HCT116 (cell line): ENCODE measurements around the gene COPS2. TPM values are rescaled to one million over a fixed set of nuclear protein-coding genes. Genes with fewer than 3 reads are reported as not detected.

Experiments used
- ATAC-seq: fragments of 200-7000 bp; cut with Tn5 transposase; 2 replicates; pipeline ENCODE4 v1.9.1; 2020; ENCODE audit warnings: mild to moderate bottlenecking, moderate library complexity
- BruUV-seq: library from RNA; stranded (reverse); fragments of 400-500 nt; replicated peaks from 2 replicates; lab custom pipeline; 2021; lab: Mats Ljungman, UMichigan
- CTCF ChIA-PET: fragments of 300-600 bp; sonication (Branson Sonifier 250); formaldehyde crosslinking; loops from one replicate; lab custom pipeline; 2021; ENCODE audit warnings: antibody characterized with exemption; lab: Charles Lee
- POLR2A ChIA-PET: fragments of 300-600, 350-600 bp; sonication (Branson Sonifier 250); formaldehyde crosslinking; loops from one replicate; lab custom pipeline; 2021; ENCODE audit warnings: antibody characterized with exemption; lab: Charles Lee
- RAD21 ChIA-PET, 2 experiments: fragments of 300-600 bp; sonication (Branson Sonifier 250); formaldehyde crosslinking; loops; one replicate each; lab custom pipeline; 2023; ENCODE audit warnings: low total read pairs in 2 of 2; ENCODE audit not compliant: uncharacterized antibody in 2 of 2, unreplicated experiment in 2 of 2, low non-redundant PET in 1 of 2; lab: Charles Lee
- DNase-seq: peaks from one replicate; pipeline ENCODE4 v3.0.0-alpha.2; 2010; ENCODE audit warnings: low read depth, low spot score
- H2AFZ ChIP-seq: fragments of 200-600 bp; shearing (Covaris generic), sonication (generic); 2 replicates; pipeline ENCODE4 v1.6.1; 2017; ENCODE audit warnings: low read depth, mixed run types, mixed read lengths, antibody characterized with exemption, low read length; ENCODE audit not compliant: poor library complexity, severe bottlenecking
- H3K27ac ChIP-seq: 2 replicates; pipeline ENCODE4 v1.5.1; 2012; ENCODE audit warnings: low read depth, low read length
- H3K27me3 ChIP-seq: fragments of 200-600 bp; sonication (generic); 2 replicates; pipeline ENCODE4 v1.6.1; 2016; ENCODE audit warnings: mixed run types, low read length, mixed read lengths; ENCODE audit not compliant: insufficient read depth
- H3K36me3 ChIP-seq, 2 experiments: fragments of 200-500 bp in 1 of 2; fragments of 200-600 bp in 1 of 2; sonication (Bioruptor generic) in 1 of 2; sonication (generic) in 1 of 2; 2 replicates each; pipeline versions ENCODE4 v1.5.1 to v1.6.1; 2014 to 2016; ENCODE audit warnings: low read length in 2 of 2, inconsistent platforms in 1 of 2, mixed read lengths in 1 of 2, mixed run types in 1 of 2; ENCODE audit not compliant: insufficient read depth in 2 of 2, control insufficient read depth in 1 of 2
- H3K4me1 ChIP-seq, 2 experiments: fragments of 200-600 bp in 1 of 2; sonication (generic) in 1 of 2; 2 replicates each; pipeline versions ENCODE4 v1.5.1 to v1.6.1; 2012 to 2017; ENCODE audit warnings: low read length in 2 of 2, inconsistent platforms in 1 of 2, mild to moderate bottlenecking in 1 of 2, mixed read lengths in 1 of 2, mixed run types in 1 of 2, moderate library complexity in 1 of 2; ENCODE audit not compliant: insufficient read depth in 2 of 2, control insufficient read depth in 1 of 2
- H3K4me2 ChIP-seq: fragments of 200-600 bp; sonication (generic); 2 replicates; pipeline ENCODE4 v1.6.1; 2017; ENCODE audit warnings: mixed run types, low read length, mixed read lengths
- H3K4me3 ChIP-seq, 2 experiments: fragments of 200-600 bp in 1 of 2; sonication (generic) in 1 of 2; replicated peaks in 1 of 2; 2 replicates each; pipeline ENCODE4 v1.5.1; 2011 to 2016; ENCODE audit warnings: low read length in 2 of 2, control low read depth in 1 of 2, low read depth in 1 of 2, mild to moderate bottlenecking in 1 of 2, mixed read lengths in 1 of 2, mixed run types in 1 of 2
- H3K79me2 ChIP-seq: fragments of 200-600 bp; sonication (generic); 2 replicates; pipeline ENCODE4 v1.6.1; 2017; ENCODE audit warnings: mild to moderate bottlenecking, mixed run types, low read length, moderate library complexity, mixed read lengths; ENCODE audit not compliant: insufficient read depth
- H3K9ac ChIP-seq: fragments of 200-600 bp; sonication (generic); 2 replicates; pipeline ENCODE4 v1.6.1; 2016; ENCODE audit warnings: low read length, mixed read lengths
- H3K9me2 ChIP-seq: fragments of 200-600 bp; sonication (generic), shearing (Covaris generic); 2 replicates; pipeline ENCODE4 v1.6.1; 2017; ENCODE audit warnings: mixed run types, mild to moderate bottlenecking, moderate library complexity; ENCODE audit not compliant: insufficient read depth
- H3K9me3 ChIP-seq, 2 experiments: fragments of 200-500 bp in 1 of 2; fragments of 200-600 bp in 1 of 2; sonication (Bioruptor generic) in 1 of 2; sonication (generic) in 1 of 2; 2 replicates each; pipeline ENCODE4 v1.6.1; 2014 to 2017; ENCODE audit warnings: low read length in 2 of 2, mixed read lengths in 2 of 2, inconsistent platforms in 1 of 2, low read depth in 1 of 2, mild to moderate bottlenecking in 1 of 2, mixed run types in 1 of 2, moderate library complexity in 1 of 2; ENCODE audit not compliant: control insufficient read depth in 1 of 2, insufficient read depth in 1 of 2
- H4K20me1 ChIP-seq: fragments of 200-600 bp; sonication (generic), shearing (Covaris generic); 2 replicates; pipeline ENCODE4 v1.6.1; 2017; ENCODE audit warnings: mixed run types, mild to moderate bottlenecking, moderate library complexity; ENCODE audit not compliant: insufficient read depth
- ELF1 ChIP-seq: IDR thresholded peaks from 2 replicates; pipeline ENCODE4 v1.6.1; 2012; ENCODE audit warnings: low read depth, borderline replicate concordance
- EZH2 ChIP-seq: fragments of 200-600 bp; sonication (generic); IDR thresholded peaks from 2 replicates; pipeline ENCODE4 v1.6.1; 2017; ENCODE audit warnings: antibody characterized with exemption, mixed run types
- EZH2phosphoT487 ChIP-seq: fragments of 200-600 bp; IDR thresholded peaks from 2 replicates; pipeline ENCODE4 v1.6.1; 2018; ENCODE audit warnings: antibody characterized with exemption, borderline replicate concordance
- FOSL1 ChIP-seq: IDR thresholded peaks from 2 replicates; pipeline ENCODE4 v1.6.1; 2012; ENCODE audit warnings: low read depth
- JUND ChIP-seq: IDR thresholded peaks from 2 replicates; pipeline ENCODE4 v1.6.1; 2012
- POLR2A ChIP-seq: IDR thresholded peaks from 2 replicates; pipeline ENCODE4 v1.7.0; 2011; ENCODE audit warnings: borderline replicate concordance; ENCODE audit not compliant: insufficient read depth, insufficient read length; ENCODE audit errors: extremely low read depth
- POLR2AphosphoS5 ChIP-seq: IDR thresholded peaks from 2 replicates; pipeline ENCODE4 v1.6.1; 2011; ENCODE audit warnings: mild to moderate bottlenecking, low read depth, low read length, moderate library complexity
- SIN3A ChIP-seq: IDR thresholded peaks from 2 replicates; pipeline ENCODE4 v1.6.1; 2012; ENCODE audit warnings: low read depth
- SP1 ChIP-seq: IDR thresholded peaks from 2 replicates; pipeline ENCODE4 v1.6.1; 2012; ENCODE audit warnings: low read depth
- TCF7L2 ChIP-seq: IDR thresholded peaks from 2 replicates; pipeline ENCODE4 v1.7.0; 2011; ENCODE audit warnings: borderline replicate concordance, inconsistent platforms; ENCODE audit not compliant: insufficient read depth, insufficient read length; ENCODE audit errors: extremely low read depth
- ZFX ChIP-seq: fragments of 450-650 bp; IDR thresholded peaks from 2 replicates; pipeline ENCODE4 v1.6.1; 2017
- ZNF274 ChIP-seq: fragments of 200-500 bp; sonication (Bioruptor generic); IDR thresholded peaks from 2 replicates; pipeline ENCODE4 v1.6.1; 2014; ENCODE audit warnings: mild to moderate bottlenecking, low read depth, low read length, inconsistent platforms
- intact Hi-C: fragments of 100-400 bp; cut with micrococcal nuclease; formaldehyde crosslinking; loops from 2 replicates; pipeline ENCODE4 v1.10.0; 2022
- total RNA-seq: library from RNA; stranded (reverse); gene quantifications from one replicate; pipeline ENCODE4 v1.2.1, GENCODE V29; 2021; ENCODE audit not compliant: unreplicated experiment
- TF ChIP-seq, protein P1 (sequence below): IDR thresholded peaks from 2 replicates; pipeline ENCODE4 v1.6.1; 2012
- TF ChIP-seq, protein P2 (sequence below): IDR thresholded peaks from 2 replicates; pipeline ENCODE4 v1.6.1; 2011; ENCODE audit warnings: mild to moderate bottlenecking, low read length, moderate library complexity; ENCODE audit not compliant: insufficient replicate concordance; ENCODE audit errors: extremely low read depth
- TF ChIP-seq, protein P3 (sequence below): IDR thresholded peaks from 2 replicates; pipeline ENCODE4 v1.6.1; 2012
- TF ChIP-seq, protein P4 (sequence below), 3 experiments: fragments of 200-600 bp in 1 of 3; sonication (generic) in 1 of 3; IDR thresholded peaks in 2 of 3; conservative IDR thresholded peaks in 1 of 3; 2 replicates each; pipeline ENCODE4 v1.5.1; 2012 to 2017; ENCODE audit warnings: low read depth in 2 of 3, low read length in 2 of 3, antibody characterized with exemption in 1 of 3, borderline replicate concordance in 1 of 3, control low read depth in 1 of 3, mild to moderate bottlenecking in 1 of 3, mixed read lengths in 1 of 3, mixed run types in 1 of 3, moderate library complexity in 1 of 3; ENCODE audit not compliant: insufficient read depth in 1 of 3

The COPS2 gene
- total RNA-seq, 1 experiment from 2014 or later: 93.6 TPM

DNA sequence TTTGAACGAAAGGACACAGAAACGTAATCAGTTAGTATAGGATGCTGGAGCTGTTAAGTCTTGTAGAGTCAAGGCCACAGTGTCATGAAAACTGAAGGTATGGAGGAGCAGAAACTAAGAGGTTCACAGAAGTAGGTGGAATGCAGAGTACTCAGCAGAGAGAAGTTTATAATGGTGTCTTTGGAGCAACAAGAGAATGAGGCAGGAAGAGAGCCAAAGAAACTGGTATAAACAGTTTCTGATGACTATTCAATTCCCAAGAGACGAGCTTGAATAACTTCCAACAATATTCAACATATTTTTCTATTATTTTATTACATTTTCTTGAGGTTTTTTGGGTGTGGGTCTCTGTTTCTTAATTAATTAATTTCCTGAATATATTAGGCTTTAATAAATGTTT, 44.3 kb upstream of the COPS2 start:
- BruUV-seq: no TSS peak
- POLR2A ChIA-PET: no interaction called here
- H3K4me3 ChIP-seq: no peak overlapping the region

More for the DNA sequence above, 44.3 kb upstream of the COPS2 start:
- TF ChIP-seq FOSL1 (no peak), ELF1 (no peak), JUND (no peak), ZFX (no peak), POLR2AphosphoS5 (no peak), ZNF274 (no peak), EZH2 (no peak), POLR2A (no peak), EZH2phosphoT487 (no peak), SIN3A (no peak), TCF7L2 (no peak), SP1 (no peak)
- TF ChIP-seq, protein P1, sequence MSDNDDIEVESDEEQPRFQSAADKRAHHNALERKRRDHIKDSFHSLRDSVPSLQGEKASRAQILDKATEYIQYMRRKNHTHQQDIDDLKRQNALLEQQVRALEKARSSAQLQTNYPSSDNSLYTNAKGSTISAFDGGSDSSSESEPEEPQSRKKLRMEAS: no peak
- TF ChIP-seq, protein P2, sequence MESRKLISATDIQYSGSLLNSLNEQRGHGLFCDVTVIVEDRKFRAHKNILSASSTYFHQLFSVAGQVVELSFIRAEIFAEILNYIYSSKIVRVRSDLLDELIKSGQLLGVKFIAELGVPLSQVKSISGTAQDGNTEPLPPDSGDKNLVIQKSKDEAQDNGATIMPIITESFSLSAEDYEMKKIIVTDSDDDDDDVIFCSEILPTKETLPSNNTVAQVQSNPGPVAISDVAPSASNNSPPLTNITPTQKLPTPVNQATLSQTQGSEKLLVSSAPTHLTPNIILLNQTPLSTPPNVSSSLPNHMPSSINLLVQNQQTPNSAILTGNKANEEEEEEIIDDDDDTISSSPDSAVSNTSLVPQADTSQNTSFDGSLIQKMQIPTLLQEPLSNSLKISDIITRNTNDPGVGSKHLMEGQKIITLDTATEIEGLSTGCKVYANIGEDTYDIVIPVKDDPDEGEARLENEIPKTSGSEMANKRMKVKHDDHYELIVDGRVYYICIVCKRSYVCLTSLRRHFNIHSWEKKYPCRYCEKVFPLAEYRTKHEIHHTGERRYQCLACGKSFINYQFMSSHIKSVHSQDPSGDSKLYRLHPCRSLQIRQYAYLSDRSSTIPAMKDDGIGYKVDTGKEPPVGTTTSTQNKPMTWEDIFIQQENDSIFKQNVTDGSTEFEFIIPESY: no peak
- TF ChIP-seq, protein P3, sequence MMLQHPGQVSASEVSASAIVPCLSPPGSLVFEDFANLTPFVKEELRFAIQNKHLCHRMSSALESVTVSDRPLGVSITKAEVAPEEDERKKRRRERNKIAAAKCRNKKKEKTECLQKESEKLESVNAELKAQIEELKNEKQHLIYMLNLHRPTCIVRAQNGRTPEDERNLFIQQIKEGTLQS: no peak
- TF ChIP-seq, protein P4, sequence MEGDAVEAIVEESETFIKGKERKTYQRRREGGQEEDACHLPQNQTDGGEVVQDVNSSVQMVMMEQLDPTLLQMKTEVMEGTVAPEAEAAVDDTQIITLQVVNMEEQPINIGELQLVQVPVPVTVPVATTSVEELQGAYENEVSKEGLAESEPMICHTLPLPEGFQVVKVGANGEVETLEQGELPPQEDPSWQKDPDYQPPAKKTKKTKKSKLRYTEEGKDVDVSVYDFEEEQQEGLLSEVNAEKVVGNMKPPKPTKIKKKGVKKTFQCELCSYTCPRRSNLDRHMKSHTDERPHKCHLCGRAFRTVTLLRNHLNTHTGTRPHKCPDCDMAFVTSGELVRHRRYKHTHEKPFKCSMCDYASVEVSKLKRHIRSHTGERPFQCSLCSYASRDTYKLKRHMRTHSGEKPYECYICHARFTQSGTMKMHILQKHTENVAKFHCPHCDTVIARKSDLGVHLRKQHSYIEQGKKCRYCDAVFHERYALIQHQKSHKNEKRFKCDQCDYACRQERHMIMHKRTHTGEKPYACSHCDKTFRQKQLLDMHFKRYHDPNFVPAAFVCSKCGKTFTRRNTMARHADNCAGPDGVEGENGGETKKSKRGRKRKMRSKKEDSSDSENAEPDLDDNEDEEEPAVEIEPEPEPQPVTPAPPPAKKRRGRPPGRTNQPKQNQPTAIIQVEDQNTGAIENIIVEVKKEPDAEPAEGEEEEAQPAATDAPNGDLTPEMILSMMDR (IDR thresholded peaks at IDR 0.05 in 2 of 3, conservative IDR thresholded peaks at IDR 0.05 in 1 of 3; ENCODE audit: borderline replicate concordance in 1 of 3, insufficient read depth in 1 of 3, low read depth in 2 of 3, low read length in 2 of 3): no peak
- no peak overlapping the region for H3K9ac ChIP-seq
- H3K79me2 ChIP-seq: no peaks in the 10 kb centered on the region
- H3K27ac ChIP-seq: no peak overlapping the region
- no peaks in the 10 kb centered on the region for H3K36me3 ChIP-seq
- no peaks in the 10 kb centered on the region for H3K9me3 ChIP-seq
- no peaks in the 10 kb centered on the region for H4K20me1 ChIP-seq
- intact Hi-C loops: no loop called here
- ATAC-seq (no peak), DNase-seq (no peak)
- no peak overlapping the region for H2AFZ ChIP-seq
- no peak overlapping the region for H3K4me2 ChIP-seq
- no peaks in the 10 kb centered on the region for H3K4me1 ChIP-seq
- H3K27me3 ChIP-seq: no peaks in the 10 kb centered on the region
- no peaks in the 10 kb centered on the region for H3K9me2 ChIP-seq
- ChIA-PET RAD21 (no interaction called here), CTCF (no interaction called here)
